ENCODE measurements around the gene BRD7.

Gene BRD7

DNA sequence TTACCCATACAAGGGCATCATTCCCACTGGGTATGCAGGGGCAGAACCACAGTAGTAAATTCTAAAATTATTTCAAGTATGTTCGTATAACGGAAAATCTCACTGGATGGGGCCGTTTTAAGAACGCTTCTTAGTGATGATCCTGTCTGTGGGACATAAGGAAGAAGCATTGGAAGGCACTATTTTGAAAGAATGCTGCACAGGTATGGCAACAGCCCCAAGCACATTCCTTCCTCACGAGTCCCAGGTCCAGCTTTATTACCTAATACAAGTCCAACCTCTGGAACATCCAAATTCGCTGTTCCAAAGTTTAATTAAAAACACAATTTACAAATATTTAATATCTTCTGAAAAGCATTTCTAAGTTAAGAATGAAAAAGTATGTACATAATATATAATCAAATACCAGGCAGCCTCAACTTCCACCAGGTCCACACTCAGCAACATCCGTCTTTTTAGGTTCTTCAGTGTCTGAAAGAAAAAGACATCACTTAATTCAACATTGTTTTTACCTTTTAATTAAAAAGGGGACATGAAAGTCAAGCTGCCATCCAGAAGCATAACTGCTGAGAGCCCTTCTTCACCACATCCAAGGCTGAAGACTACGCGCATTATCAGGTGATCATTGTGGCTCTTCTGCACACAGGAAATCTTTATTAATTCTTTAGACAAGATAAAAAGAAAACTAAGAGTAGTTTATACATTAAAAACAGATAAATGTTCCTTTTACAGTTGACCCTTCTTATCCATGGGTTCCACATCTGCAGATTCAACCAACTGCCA, 49.8 kb downstream of the BRD7 start:
- DNase-seq: no peak

DNA sequence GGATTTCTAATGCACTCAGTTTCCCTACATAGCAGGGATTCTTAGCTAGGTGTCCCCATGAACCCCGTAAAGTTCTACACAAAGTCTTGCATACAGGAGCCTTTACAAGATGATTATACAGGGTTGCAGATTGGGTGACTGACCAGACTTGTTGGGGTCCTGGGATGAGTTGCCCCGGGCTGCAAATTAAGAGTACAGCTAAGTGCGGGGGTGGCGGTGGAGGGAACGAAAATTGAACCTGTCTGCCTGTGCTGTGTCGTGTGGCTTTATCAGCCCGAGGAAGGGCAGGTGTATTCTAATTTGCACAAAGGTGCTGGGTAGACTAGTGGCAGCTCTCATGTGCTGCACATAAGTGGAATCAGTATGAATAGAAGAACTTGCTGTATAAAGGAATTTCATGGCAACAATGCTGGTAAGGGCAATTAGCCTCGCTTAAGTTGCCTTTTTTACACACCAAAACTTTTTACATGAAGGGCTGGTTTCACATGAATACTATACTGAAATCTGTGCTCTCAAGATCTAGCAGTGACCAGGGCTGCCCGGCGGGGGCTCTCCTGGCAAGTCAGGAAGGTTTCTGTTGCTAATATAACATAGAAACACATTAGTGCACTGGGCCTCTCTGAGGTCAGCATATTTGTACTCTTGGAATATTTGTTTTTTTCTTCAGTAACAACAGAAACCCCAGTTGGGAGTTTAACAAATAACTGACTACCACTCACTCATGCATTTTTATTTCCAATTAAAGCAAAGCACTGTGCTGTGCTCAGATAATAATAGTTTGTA, 51.7 kb downstream of the BRD7 start:
- DNase-seq: no peak

DNA sequence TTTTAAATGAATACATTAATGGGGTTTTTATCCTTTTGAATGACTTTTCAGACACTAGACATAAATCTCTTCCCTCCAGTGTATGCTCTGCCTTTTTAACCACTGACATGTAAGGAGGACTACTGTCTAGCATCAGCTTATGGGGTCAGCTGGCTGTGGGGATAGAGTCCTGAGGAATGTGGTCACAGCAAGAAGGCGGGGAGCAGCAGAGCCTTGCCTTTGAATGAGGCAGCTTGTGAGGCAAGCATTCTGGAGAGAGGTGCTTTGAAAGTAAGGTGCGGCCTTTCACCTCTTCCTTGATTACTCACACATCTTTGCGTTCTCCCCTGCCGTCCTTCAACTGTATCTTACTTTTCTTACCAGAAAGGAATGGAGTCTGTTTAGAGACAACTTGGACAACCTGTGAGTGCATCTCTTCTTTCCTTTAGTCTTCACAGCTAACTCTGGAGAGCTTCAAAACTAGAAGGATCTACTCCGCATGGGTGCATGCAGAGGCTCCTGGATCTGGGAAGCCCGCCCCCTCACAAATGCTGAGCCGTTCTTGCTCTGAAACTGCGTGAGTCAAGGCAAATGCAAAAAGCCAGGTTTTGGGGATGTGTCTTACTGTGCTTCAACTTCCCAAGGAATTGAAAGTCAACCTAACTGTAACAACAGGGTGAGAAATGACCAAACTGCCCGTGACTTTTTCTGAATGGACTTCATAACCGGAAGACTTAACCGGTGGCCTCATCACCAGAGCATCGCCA, 52.5 kb downstream of the BRD7 start:
- DNase-seq: no peak

DNA sequence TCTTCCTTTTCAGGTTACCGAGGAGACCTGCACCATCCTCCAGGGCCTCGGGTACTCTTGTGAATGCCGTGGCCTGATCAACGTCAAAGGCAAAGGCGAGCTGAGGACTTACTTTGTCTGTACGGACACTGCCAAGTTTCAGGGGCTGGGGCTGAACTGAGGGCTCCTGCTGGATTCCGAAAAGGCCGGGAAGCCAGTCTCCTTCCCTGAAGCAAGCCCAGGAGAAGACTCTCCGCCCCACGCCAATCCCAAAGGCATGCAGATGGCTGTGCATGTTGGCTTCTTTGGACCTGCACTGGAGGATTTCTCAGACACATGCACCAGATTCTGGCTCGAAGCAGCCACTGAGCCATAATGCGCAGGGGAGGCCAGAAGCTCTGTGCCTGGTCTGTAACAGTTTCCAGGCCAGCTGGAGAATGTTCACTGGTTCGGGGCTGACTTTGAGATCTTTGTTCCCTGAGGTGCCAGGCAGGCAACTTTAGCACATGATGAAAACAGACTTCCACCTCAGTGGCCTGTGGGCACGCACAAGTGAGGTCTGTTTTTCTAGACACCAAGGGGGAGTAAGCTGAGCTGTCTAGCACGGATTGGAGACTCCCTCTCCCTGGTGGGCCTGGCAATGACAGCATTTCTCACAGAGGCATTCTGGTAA, 53.3 kb downstream of the BRD7 start:
- no peak for DNase-seq

DNA sequence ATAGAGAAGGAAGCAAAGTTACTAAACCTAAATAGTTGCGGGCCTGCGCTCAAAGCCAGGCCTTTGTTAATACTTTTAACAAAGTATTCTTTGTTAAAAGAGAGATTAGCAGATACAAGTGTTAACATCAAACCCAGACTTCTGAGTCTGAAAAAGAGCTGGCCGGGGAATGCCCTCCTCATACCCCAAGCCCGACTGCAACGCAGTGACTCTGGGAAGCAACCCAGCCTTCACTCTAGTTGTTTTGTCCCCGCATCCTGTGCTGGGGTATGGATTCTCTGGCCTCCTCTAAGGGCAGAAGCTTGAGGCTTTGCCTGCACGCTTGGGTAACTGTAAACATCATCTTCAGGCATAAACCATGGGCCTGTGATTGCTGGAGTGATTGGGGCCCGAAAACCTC, 54.1 kb downstream of the BRD7 start:
- DNase-seq: no peak

DNA sequence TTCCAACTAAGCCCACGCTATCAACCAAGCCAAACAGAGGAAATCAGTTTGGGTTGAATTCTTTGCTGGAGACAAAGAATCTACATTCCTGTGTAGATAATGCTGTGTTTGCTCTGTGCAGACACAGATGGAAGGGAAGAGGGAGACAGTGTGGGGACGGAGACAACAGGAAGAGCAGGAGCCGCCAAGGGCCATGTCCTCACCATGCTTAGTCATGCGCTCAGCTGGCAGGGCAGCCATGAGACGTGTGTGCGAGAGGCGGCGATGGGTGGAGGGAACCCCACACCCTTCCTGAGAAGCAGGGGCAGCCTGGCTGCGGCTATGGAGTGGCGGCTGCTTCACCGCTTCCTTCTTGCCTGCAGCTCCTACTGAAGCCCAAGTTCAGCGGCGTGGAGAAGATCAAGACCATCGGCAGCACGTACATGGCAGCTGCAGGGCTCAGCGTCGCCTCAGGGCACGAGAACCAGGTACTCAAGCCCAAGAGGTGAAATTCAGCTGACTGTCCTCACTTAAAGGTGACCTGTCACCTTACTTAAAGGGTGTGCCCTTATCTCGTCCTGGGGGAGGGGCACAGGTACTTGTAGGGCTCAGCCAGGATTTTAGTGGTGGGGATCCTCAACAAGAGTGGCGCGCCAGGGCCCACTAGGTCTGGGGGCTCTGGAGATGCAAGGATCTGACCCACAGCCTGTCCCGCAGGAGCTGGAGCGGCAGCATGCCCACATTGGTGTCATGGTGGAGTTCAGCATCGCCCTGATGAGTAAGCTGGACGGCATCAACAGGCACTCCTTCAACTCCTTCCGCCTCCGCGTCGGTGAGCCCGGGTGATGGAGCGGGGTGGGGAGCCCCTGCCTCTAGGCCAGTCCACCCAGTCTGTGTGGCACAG, 55.0 kb downstream of the BRD7 start:
- no peak for DNase-seq

DNA sequence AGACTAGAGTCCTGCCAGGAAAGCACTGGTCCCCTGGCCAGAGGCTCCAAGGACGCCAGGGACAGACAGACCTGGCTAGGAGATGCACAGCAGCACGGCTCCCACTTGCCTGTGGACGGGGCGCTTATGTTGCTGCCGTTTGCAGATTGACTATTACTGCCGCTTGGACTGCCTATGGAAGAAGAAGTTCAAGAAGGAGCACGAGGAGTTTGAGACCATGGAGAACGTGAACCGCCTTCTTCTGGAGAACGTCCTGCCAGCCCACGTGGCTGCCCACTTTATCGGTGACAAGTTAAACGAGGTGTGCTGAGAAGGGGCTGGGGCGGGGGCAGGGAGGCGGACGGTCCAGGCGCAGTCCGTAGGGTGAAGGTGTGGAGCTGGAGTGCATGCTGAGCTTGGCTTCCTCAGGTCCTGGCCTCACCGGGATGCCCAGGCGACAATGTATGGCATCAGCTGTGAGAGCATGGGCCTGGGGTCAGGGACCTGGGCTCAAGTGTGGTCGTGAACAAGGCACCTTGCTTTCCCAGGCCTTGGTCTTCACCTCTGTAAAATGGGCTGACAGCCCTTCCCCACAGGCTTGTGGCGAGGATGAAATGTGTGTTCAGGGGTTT, 56.8 kb downstream of the BRD7 start:
- DNase-seq: no peak

DNA sequence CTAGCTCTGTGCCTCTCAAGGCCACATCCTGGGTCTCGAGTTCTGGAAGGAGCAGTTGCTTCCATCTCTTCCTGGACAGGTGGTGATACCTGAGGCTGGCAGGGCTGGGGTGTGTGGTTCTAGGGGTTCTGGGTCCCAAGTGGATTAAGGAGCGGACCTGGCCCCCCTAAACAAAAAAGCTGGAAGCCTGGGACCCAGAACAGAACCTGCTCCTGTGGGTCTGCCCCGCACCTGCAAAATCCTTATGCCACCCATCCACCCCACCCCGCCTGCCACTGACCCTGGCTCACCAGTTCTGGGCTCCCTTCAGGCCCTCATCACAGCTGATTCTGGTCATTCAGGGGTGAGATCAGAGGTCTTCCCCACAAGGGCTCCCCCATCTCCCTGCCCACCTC, 57.7 kb downstream of the BRD7 start:
- DNase-seq: no peak

DNA sequence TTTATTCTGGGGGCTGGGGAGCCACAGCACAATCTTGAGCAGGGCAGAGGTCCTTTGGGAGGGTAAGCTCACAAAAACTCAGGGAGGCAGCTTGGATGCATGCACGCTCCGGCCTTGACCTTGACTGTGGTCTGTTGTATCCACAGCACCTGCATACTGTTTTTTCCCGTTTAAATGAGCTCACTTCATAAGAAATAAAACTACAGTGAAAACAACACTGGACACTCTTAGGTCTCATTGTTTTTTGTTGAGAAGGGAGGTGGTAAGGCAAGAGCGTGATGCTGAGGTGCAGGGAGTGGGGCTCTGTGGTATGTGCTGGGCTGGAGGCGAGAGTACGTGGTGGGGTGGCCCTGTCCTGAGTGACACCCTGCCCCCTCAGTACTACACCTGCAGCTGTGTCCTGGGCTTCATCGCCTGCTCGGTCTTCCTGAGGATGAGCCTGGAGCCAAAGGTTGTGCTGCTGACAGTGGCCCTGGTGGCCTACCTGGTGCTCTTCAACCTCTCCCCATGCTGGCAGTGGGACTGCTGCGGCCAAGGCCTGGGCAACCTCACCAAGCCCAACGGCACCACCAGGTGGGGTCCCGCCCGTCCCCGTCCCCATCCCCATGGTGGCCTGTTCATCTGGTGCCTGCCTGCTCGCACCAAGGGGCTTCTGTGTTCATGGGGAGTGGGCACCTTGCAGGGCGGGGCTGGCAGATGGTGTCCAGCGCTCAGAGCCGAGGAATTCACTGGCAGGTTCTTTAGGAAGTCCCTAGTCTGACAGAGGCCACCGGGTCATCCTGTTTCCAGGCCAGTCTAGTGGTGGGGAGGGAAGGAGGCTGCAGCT, 58.3 kb downstream of the BRD7 start:
- DNase-seq: no peak

DNA sequence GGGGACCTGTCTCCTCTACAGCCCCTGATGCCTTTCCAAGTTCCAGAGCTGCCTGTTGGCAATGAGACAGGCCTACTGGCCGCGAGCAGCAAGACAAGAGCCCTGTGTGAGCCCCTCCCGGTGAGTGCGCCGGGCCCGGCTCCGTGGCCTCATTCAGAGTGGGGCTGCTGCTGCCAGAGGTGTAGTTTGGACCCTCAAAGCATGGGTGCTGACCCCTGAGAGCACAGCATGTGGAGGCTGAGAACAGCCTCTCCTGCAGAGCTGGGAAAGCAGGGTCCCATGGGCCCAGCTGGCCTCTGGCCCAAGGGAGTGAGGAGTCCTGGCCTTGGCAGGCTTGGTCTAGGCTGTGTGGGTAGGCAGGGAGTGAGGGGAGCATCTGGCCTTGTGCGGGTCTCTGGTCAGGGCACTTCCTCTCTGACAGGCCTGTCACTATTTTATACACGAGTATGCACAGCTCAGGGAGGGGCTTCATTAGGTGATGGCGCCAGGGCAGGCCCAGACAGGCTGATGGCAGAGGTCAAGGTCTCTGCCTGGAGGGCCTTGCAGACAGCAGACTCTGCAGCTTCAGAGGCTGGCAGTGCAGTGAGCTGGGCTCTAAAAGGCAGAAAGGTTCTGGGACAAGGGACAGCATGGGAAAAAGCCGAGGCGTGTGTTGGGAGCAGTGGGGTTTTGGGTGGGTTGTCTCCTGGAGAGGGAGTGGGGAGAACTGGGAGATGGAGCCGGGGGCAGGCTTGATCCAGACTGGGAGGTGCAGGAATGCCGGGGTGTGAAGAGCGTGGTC, 59.1 kb downstream of the BRD7 start:
- no peak for DNase-seq

DNA sequence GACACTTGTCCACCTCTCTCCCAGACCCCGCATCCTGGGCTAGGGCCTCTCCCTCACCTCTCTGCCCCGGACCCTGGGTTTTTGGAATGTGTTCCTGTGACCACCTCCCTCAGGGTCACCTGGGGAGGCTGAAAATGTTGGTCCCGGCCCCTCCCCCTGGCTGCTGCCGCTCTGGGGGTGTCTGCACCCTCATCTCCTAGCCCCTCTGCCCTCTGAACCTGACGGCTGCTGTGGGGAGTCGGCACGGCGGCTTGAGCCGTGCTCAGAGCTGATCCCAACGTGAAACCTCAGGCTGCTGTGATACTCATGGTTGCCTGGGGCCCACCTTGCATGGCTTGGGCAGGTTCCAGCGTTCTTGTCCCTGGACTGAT, 59.6 kb downstream of the BRD7 start:
- no peak for DNase-seq

DNA sequence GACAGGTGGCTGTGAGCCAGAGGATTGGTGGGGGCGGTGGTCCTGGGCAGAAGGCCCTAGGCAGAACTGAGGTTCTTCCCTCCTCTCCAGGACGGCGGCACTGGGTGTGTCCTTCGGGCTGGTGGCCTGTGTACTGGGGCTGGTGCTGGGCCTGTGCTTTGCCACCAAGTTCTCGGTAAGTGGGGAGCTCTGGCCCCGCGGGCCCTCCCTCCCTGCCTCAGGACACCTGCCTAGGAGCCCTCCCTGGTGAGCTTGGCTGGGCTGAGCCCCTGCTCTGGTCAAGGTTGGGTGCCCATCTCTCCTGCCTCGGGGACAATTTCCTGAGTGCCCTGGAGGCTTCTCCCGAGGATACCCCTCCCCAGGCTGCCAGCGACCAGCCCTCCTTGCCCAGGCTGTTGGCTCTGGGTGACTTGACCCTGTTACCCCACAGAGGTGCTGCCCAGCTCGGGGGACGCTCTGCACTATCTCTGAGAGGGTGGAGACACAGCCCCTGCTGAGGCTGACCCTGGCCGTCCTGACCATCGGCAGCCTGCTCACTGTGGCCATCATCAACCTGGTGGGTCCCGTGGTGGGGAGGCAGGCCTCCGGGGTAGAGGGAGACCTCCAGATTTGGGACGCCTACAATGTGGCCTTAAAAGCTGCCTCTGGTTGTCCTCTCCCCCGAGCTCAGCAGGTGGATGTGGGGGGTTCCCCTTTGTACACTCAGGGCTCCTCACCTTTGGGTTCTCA, 60.4 kb downstream of the BRD7 start:
- DNase-seq: no peak

DNA sequence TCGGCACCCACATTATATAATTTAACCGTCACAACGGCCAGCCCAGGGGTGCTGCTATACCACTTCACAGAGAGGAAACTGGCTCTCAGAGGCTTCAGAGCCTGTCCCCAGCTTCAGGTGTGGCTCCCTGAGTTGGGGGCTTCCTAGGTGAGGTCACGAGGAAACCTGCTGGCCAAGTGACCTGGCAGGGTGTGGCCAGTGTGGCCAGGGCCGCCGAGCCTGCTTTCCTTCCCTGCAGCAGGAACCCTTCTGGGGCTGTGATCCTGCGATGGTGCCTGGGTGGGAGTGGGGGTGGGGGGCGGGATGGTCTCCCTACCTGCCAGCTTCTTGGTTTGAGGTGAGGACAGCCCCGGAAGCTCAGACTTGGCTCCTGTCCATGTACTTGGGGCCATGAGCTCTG, 62.5 kb downstream of the BRD7 start:
- DNase-seq: no peak

DNA sequence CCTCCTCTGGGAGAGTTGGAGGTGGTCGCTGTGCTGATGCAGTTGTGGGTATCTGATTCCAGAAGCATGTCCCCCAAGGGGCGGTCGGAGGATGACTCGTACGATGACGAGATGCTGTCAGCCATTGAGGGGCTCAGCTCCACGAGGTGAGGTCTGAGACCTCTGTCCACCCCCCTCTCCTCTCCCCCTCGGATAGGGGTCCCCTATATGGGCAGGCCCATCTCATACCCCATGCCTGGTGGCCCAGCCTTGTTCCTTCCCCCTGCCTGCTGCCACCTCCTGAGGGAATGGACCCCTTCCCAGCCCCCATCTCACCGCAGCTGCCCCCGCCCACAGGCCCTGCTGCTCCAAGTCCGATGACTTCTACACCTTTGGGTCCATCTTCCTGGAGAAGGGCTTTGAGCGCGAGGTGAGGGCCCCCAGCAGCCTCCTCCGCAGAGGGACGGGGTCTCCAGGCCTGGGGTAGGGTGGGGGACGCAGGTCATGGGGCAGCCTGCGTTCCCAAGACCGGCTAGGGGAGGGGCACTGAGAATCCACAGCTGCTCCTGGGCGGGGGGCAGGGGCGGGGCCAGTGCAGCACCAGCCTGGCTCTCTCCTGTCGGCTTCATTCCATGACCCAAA, 63.2 kb downstream of the BRD7 start:
- no peak for DNase-seq

DNA sequence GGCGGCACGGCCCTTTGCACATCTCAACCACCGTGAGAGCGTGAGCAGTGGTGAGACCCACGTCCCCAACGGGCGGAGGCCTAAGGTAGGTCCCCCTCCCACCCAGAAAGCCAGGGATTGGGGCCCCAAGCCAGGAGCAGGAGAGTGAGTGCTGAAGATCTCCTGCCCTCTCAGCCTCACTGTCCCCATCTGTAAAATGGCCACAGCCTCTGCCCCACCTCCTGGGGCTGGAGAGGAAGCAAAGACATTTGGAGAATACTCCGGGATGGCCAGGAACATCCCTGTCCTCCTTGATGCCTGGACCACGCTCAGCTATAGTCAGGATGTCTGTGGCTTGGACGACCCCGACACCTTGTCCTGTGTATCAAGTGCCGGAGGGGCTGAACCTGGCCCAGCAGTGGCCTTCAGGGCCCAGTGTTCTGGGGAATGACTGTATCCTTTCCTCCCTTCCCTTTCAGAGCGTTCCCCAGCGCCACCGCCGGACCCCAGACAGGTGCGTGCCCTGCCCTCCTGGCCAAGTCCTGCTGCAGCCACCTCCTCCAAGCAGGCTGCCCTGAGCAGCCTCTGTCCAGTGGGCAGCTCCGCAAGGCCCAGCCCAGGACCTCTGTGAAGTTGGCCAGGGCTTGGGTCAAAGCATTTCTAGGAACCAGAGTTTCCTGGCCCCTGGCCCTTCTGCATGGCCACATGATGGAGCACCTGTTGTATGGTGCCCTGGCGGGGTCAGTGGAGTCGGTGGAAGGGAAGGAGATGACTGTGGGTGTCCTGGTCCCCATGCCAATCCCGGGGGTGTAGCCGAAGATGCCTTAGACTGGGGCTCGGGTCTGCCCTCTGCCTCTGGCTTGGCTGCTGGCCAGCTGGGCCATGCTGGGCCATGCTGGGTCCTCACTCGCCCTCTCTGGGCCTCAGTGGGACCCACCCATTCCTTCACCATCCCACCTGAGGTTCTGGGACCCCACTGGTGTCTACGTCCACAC, 64.0 kb downstream of the BRD7 start:
- DNase-seq: no peak

DNA sequence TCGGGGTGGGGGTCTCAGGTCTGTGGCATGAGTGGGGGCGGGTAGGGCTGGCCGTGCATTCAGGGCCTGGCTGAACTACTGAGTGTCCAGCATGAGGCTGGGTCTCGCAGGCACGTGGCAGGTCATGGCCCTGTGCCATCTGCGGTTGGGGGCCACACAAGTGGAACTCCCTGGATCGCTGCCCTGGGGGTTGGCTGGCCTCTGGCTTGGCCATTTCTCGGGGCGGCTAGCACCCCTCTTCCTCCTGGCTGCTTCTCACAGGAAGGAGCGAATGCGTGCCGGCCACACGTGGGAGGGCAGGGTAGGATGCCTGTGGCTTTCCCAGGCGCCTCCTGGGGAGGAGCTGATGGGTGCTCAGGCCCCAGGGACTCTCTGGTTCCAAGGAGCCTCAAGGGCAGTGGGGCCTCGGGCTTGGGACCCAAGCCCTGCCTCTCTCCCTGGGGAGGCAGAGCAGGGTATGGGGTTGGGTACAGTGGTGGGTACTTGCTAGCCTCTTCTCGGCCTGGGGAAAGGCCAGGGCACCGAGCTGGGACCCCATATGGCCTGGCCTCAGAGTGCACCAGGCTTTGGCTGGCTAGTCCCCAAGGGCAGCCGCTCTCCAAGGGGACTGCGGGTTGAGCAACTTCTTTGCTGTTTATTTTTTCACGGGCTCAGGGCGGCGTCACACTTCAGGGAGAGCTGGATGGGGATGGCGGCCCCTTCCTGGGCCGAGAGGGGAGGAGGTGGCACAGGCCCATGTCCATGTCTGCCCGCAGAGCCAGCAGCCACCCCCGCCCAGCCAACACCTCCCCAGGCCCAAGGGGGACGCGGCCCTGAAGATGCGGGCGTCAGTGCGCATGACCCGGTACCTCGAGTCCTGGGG, 65.0 kb downstream of the BRD7 start:
- DNase-seq: no peak

Data from NCI-H1436 (cell line).